Measurements from ENCODE around the gene IQGAP2. TPM values are rescaled to one million over a fixed set of nuclear protein-coding genes. Genes with fewer than 3 reads are reported as not detected.

Gene IQGAP2
- total RNA-seq, 1 experiment from 2014 or later: not detected

- no peak overlapping the region for H2AFZ ChIP-seq (ENCODE audit: low read length)
- no peak overlapping the region for H3K9ac ChIP-seq (ENCODE audit: low read length)
- H3K4me2 ChIP-seq (ENCODE audit: low read length): no peak overlapping the region
- no TSS peak for BruUV-seq (replicated peaks)
- no peak overlapping the region for H3K27ac ChIP-seq (ENCODE audit: low read length)
- ChIA-PET POLR2A (ENCODE audit: unreplicated experiment) (no interaction called here), CTCF (no interaction called here)
- TF ChIP-seq EZH2phosphoT487 (IDR thresholded peaks at IDR 0.05; ENCODE audit: borderline replicate concordance, low read length): no peak
- TF ChIP-seq EZH2 (IDR thresholded peaks at IDR 0.05; ENCODE audit: low read length, unreplicated experiment): no peak
- no peak for TF ChIP-seq CTCF (conservative IDR thresholded peaks at IDR 0.05; ENCODE audit: low read depth, low read length)
- no peaks in the 10 kb centered on the region for H3K9me3 ChIP-seq (ENCODE audit: low read length)
- H3K4me3 ChIP-seq (ENCODE audit: low read length): no peak overlapping the region
- H3K36me3 ChIP-seq (ENCODE audit: low read depth, low read length): no peaks in the 10 kb centered on the region
- ATAC-seq: no peak
- no peaks in the 10 kb centered on the region for H3F3A ChIP-seq (ENCODE audit: low read length, unreplicated experiment)
- peaks cover 5% of the 10 kb centered on the region; the same call in 1 of the 2 replicates for H3K27me3 ChIP-seq (ENCODE audit: low read length)
- intact Hi-C loops (cut with micrococcal nuclease): no loop called here
- H4K20me1 ChIP-seq (ENCODE audit: low read length): no peaks in the 10 kb centered on the region
- no peaks in the 10 kb centered on the region for H3K9me2 ChIP-seq (replicated peaks; ENCODE audit: low read length)
- no peak for DNase-seq
- no peaks in the 10 kb centered on the region; the same call in 1 of the 2 replicates for H3K4me1 ChIP-seq (ENCODE audit: insufficient read depth, low read length)
- no peaks in the 10 kb centered on the region for H3K79me2 ChIP-seq (ENCODE audit: low read length)
These were observed 74.0 kb downstream of the IQGAP2 start for GRCh38 chr5:76477061-76477460.

DNA sequence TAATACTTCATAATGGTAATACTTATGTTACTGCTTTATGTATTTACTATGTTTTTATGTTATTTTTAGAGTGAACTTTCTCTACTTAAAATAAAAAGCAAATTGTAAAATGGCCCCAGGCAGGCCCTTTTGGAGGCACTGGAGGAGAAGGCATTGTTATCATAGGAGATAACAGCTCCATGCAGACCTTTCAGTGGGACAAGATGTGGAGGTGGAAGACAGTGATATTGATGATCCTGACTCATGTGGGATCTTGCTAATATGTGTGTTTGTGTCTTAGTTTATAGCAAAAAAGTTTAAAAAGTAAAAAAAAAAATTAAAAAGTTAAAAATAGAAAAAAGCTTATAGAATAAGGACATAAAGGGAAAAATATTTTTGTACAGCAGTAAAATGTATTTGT is 74.5 kb downstream of the IQGAP2 start:
- no peak for DNase-seq

More for the DNA sequence above, 74.5 kb downstream of the IQGAP2 start:
- Histone ChIP-seq H2AFZ (ENCODE audit: low read length) (no peak overlapping the region), H3K9me2 (replicated peaks; ENCODE audit: low read length) (no peaks in the 10 kb centered on the region), H3K36me3 (ENCODE audit: low read depth, low read length) (no peaks in the 10 kb centered on the region), H3K4me1 (ENCODE audit: insufficient read depth, low read length) (no peaks in the 10 kb centered on the region; the same call in 1 of the 2 replicates), H3K9me3 (ENCODE audit: low read length) (no peaks in the 10 kb centered on the region), H3K9ac (ENCODE audit: low read length) (no peak overlapping the region), H3K27ac (ENCODE audit: low read length) (no peak overlapping the region), H3K4me3 (ENCODE audit: low read length) (no peak overlapping the region), H3F3A (ENCODE audit: low read length, unreplicated experiment) (no peaks in the 10 kb centered on the region), H3K4me2 (ENCODE audit: low read length) (no peak overlapping the region), H3K27me3 (ENCODE audit: low read length) (peaks cover 10% of the 10 kb centered on the region), H4K20me1 (ENCODE audit: low read length) (no peaks in the 10 kb centered on the region), H3K79me2 (ENCODE audit: low read length) (no peaks in the 10 kb centered on the region)
- POLR2A ChIA-PET (ENCODE audit: unreplicated experiment): no interaction called here
- CTCF ChIA-PET: no interaction called here
- intact Hi-C loops (cut with micrococcal nuclease): no loop called here
- no peak for ATAC-seq
- no TSS peak for BruUV-seq (replicated peaks)
- TF ChIP-seq CTCF (conservative IDR thresholded peaks at IDR 0.05; ENCODE audit: low read depth, low read length): no peak
- no peak for TF ChIP-seq EZH2 (IDR thresholded peaks at IDR 0.05; ENCODE audit: low read length, unreplicated experiment)
- TF ChIP-seq EZH2phosphoT487 (IDR thresholded peaks at IDR 0.05; ENCODE audit: borderline replicate concordance, low read length): no peak

Data from PC-3 (cell line).